Heart left ventricle (tissue), 13 donors: Measurements from ENCODE around the gene FYN.

Experiments
- CTCF ChIP-seq, 12 donors: fragments of 200-600 bp; sonication (generic) in 4 of 12; IDR thresholded peaks; one replicate each; pipeline versions ENCODE4 v1.5.0 to v1.8.0; 2018 to 2022; ENCODE audit warnings: antibody characterized with exemption in 12 of 12, mild to moderate bottlenecking in 5 of 12
- POLR2A ChIP-seq, 2 donors: fragments of 450-650 bp; IDR thresholded peaks; one replicate each; pipeline ENCODE4 v1.6.1; 2017; ENCODE audit warnings: antibody characterized with exemption in 2 of 2, mild to moderate bottlenecking in 2 of 2, moderate library complexity in 2 of 2
- donor health status: ischemic (EF 13 %, LVEDD 7.1; RV severe dilation, severe dysfunction).
- donor health status: DM: no; HTN: yes; CAD: no.
- donor health status: DM: no; HTN: no; CAD: no.
- donor health status: ischemic (EF 25% LVEDD 6.9; RV normal size, moderate dysfunction).
- donor health status: ischemic (EF 25% LVEDD 5.7; RV mildly dilated, moderate dysfunction).
- donor health status: ischemic (EF 35%, LVEDD 5.7; RV mildly dilated, moderate dysfunction).
- donor health status: nonischemic (EF 11% LVEDD 7.7; RV severe dilation, severe dysfunction).
- donor health status: DM: yes; HTN: yes; CAD: no.
- donor health status: PGD.
- donor health status: ischemic (EF 29% LVEDD 5.4; RV normal size, mild dysfunction).
- donor health status: nonischemic (EF 23%, LVEDD 6.1; RV moderate dilation, normal function).

- TF ChIP-seq CTCF (IDR thresholded peaks at IDR 0.05) (no peak), POLR2A (IDR thresholded peaks at IDR 0.05) (no peak)
Measured at GRCh38 chr6:111841822-111842221, 31.4 kb downstream of the FYN start.
